ENCODE results near the gene VWDE. TPM values are rescaled to one million over a fixed set of nuclear protein-coding genes. Genes with fewer than 3 reads are reported as not detected.
"Not testable (repeated sequence)": the region's sequence is repeated elsewhere in the genome, so short reads cannot be mapped to it uniquely, and the experiment has no call there.

The VWDE gene
- total RNA-seq, 3 donors from 2014 or later = 1.3 to 1.8 (median 1.4) TPM

GRCh38 chr7:12397671-12398070 lies 6.0 kb downstream of the VWDE start:
- H3K9me3 ChIP-seq = peaks cover 7% of the 10 kb centered on the region
- intact Hi-C loops (cut with DNase I, micrococcal nuclease) = no loop called here
- no peak for DNase-seq
- no peaks in the 10 kb centered on the region for H3K36me3 ChIP-seq (ENCODE audit: low read depth)
- no peak for ATAC-seq
- no peak overlapping the region for H3K4me3 ChIP-seq
- TF ChIP-seq CTCF (IDR thresholded peaks at IDR 0.05) = no peak
- H3K4me1 ChIP-seq (ENCODE audit: low read depth) = no peaks in the 10 kb centered on the region

GRCh38 chr7:12396670-12397069 lies 7.0 kb downstream of the VWDE start:
- H3K9me3 ChIP-seq; intact Hi-C loops (cut with DNase I, micrococcal nuclease); DNase-seq; H3K4me1 ChIP-seq (ENCODE audit: low read depth); ATAC-seq; H3K36me3 ChIP-seq (ENCODE audit: low read depth); H3K4me3 ChIP-seq: not testable (repeated sequence)

- Histone ChIP-seq H3K4me1 (ENCODE audit: low read depth) (no peaks in the 10 kb centered on the region), H3K36me3 (ENCODE audit: low read depth) (no peaks in the 10 kb centered on the region), H3K4me3 (no peak overlapping the region), H3K9me3 (no peaks in the 10 kb centered on the region)
- no peak for ATAC-seq
- intact Hi-C loops (cut with DNase I, micrococcal nuclease) = no loop called here
- TF ChIP-seq CTCF (IDR thresholded peaks at IDR 0.05) = no peak
- no peak for DNase-seq
These were observed 11.6 kb downstream of the VWDE start for GRCh38 chr7:12391922-12392615.

GRCh38 chr7:12389089-12389700 lies 14.5 kb downstream of the VWDE start:
- no peak for TF ChIP-seq CTCF (IDR thresholded peaks at IDR 0.05)
- H3K4me1 ChIP-seq (ENCODE audit: low read depth) = no peaks in the 10 kb centered on the region
- DNase-seq = peak in 1 of 3 donors; percentile 56

GRCh38 chr7:12386313-12386740 lies 17.3 kb downstream of the VWDE start:
- TF ChIP-seq CTCF (IDR thresholded peaks at IDR 0.05) = no peak
- no peaks in the 10 kb centered on the region for H3K36me3 ChIP-seq (ENCODE audit: low read depth)
- no peak overlapping the region for H3K4me3 ChIP-seq
- no peaks in the 10 kb centered on the region for H3K4me1 ChIP-seq (ENCODE audit: low read depth)
- no peaks in the 10 kb centered on the region for H3K9me3 ChIP-seq
- intact Hi-C loops (cut with DNase I, micrococcal nuclease) = no loop called here
- DNase-seq = no peak
- ATAC-seq = no peak

More at GRCh38 chr7:12389089-12389700, 14.5 kb downstream of the VWDE start:
- intact Hi-C loops (cut with DNase I, micrococcal nuclease) = no loop called here
- peak; percentile 73 for ATAC-seq
- H3K36me3 ChIP-seq (ENCODE audit: low read depth) = no peaks in the 10 kb centered on the region
- H3K4me3 ChIP-seq = no peak overlapping the region
- no peaks in the 10 kb centered on the region for H3K9me3 ChIP-seq

GRCh38 chr7:12385364-12385786 lies 18.3 kb downstream of the VWDE start:
- H3K36me3 ChIP-seq (ENCODE audit: low read depth) = no peaks in the 10 kb centered on the region
- no peak overlapping the region for H3K4me3 ChIP-seq
- H3K9me3 ChIP-seq = no peaks in the 10 kb centered on the region
- ATAC-seq (no peak), DNase-seq (no peak)
- intact Hi-C loops (cut with DNase I, micrococcal nuclease) = no loop called here
- TF ChIP-seq CTCF (IDR thresholded peaks at IDR 0.05) = no peak
- H3K4me1 ChIP-seq (ENCODE audit: low read depth) = no peaks in the 10 kb centered on the region
